ENCODE data around the gene DNAH1.

GRCh38 chr3:52294320-52295150, 21.6 kb upstream of the DNAH1 start:
- TF ChIP-seq CTCF (conservative IDR thresholded peaks at IDR 0.05; ENCODE audit: low read length) (no peak), EZH2phosphoT487 (IDR thresholded peaks at IDR 0.05; ENCODE audit: borderline replicate concordance, low read depth, low read length) (no peak)
